Tibial nerve (tissue), 4 donors: ENCODE data around the gene KIF25.
"Not testable (repeated sequence)": the region's sequence is repeated elsewhere in the genome, so short reads cannot be mapped to it uniquely, and the experiment has no call there.

Source experiments
- EP300 ChIP-seq, 2 donors: sonication (generic); formaldehyde crosslinking; IDR thresholded peaks; one replicate each; pipeline ENCODE4 v1.6.1; 2017; ENCODE audit warnings: antibody characterized with exemption in 2 of 2, mild to moderate bottlenecking in 1 of 2
- TF ChIP-seq, protein P1 (sequence below), 5 experiments: fragments of 200-600 bp in 3 of 5; fragments of 450-650 bp in 2 of 5; sonication (generic) in 3 of 5; IDR thresholded peaks; one replicate each; pipeline ENCODE4 v1.5.1; 2016 to 2019; ENCODE audit warnings: antibody characterized with exemption in 5 of 5, mild to moderate bottlenecking in 3 of 5, moderate library complexity in 2 of 5

DNA sequence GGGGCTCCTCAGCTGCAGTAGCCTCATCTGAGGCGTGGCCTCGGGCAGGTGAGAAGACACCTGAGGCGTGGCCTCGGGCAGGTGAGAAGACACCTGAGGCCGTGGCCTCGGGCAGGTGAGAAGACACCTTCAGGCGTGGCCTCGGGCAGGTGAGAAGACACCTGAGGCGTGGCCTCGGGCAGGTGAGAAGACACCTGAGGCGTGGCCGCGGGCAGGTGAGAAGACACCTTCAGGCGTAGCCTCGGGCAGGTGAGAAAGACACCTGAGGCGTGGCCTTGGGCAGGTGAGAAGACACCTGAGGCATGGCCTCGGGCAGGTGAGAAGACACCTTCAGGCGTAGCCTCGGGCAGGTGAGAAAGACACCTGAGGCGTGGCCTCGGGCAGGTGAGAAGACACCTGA is 4.0 kb downstream of the KIF25 start:
- TF ChIP-seq, protein P1, sequence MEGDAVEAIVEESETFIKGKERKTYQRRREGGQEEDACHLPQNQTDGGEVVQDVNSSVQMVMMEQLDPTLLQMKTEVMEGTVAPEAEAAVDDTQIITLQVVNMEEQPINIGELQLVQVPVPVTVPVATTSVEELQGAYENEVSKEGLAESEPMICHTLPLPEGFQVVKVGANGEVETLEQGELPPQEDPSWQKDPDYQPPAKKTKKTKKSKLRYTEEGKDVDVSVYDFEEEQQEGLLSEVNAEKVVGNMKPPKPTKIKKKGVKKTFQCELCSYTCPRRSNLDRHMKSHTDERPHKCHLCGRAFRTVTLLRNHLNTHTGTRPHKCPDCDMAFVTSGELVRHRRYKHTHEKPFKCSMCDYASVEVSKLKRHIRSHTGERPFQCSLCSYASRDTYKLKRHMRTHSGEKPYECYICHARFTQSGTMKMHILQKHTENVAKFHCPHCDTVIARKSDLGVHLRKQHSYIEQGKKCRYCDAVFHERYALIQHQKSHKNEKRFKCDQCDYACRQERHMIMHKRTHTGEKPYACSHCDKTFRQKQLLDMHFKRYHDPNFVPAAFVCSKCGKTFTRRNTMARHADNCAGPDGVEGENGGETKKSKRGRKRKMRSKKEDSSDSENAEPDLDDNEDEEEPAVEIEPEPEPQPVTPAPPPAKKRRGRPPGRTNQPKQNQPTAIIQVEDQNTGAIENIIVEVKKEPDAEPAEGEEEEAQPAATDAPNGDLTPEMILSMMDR (IDR thresholded peaks at IDR 0.05), result not testable (repeated sequence)
- TF ChIP-seq EP300 (IDR thresholded peaks at IDR 0.05), result not testable (repeated sequence)
